T-helper 17 cell (primary cell): ENCODE data around the gene SLBP. TPM values are rescaled to one million over a fixed set of nuclear protein-coding genes. Genes with fewer than 3 reads are reported as not detected.
A peak's percentile ranks its signal among the peaks of the same experiment; 100 is the strongest.

Experiments
- ATAC-seq: fragments of 150-1000 bp; cut with Tn5 transposase; 2 replicates; pipeline ENCODE4 v1.10.0; 2021; ENCODE audit warnings: mild to moderate bottlenecking, moderate library complexity
- DNase-seq, 3 donors: peaks; one replicate each; pipeline versions ENCODE4 v3.0.0 to v3.0.0-alpha.2; 2020 to 2021
- H3K9me3 ChIP-seq: one replicate; pipeline ENCODE4 v1.7.0; 2013; ENCODE audit warnings: low read length, mild to moderate bottlenecking; ENCODE audit not compliant: control insufficient read depth, poor library complexity, severe bottlenecking
- H3K27ac Mint-ChIP-seq: one replicate; pipeline ENCODE4 v1.8.0; 2022; ENCODE audit warnings: mild to moderate bottlenecking, moderate library complexity, mixed read lengths
- H3K27me3 Mint-ChIP-seq: one replicate; pipeline ENCODE4 v1.8.0; 2022; ENCODE audit warnings: mixed read lengths
- H3K36me3 Mint-ChIP-seq: one replicate; pipeline ENCODE4 v1.8.0; 2022; ENCODE audit warnings: low read depth, mixed read lengths
- H3K4me1 Mint-ChIP-seq: one replicate; pipeline ENCODE4 v1.8.0; 2022; ENCODE audit warnings: mild to moderate bottlenecking, mixed read lengths
- H3K4me3 Mint-ChIP-seq: one replicate; pipeline ENCODE4 v1.8.0; 2022; ENCODE audit warnings: mild to moderate bottlenecking, moderate library complexity, mixed read lengths
- total RNA-seq, 4 donors: library from RNA in 2 of 4; stranded (reverse) in 2 of 4; gene quantifications; one replicate each; pipeline ENCODE4 v1.2.3 and lab custom pipeline; 2022 to 2026

Gene SLBP
- total RNA-seq, 2 donors from 2014 or later = 24.9 to 36.0 TPM

DNA sequence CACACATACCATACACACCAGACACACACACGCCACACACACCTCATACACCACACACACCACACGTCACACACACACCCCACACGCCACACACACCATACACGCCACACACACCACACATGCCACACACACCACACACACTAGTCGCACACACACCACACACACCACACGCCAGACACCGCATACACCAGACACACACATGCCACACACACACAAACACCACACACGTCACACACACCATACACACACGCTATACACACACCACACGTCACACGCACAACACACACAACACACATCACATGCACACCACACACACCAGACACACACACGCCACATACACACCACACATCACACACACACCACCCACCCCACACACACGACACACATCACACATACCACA is 60.0 kb downstream of the SLBP start:
- Mint-ChIP-seq H3K4me3 (no peak overlapping the region), H3K27ac (no peak overlapping the region), H3K4me1 (peaks cover 7% of the 10 kb centered on the region), H3K27me3 (no peaks in the 10 kb centered on the region), H3K36me3 (no peaks in the 10 kb centered on the region)
- no peaks in the 10 kb centered on the region for H3K9me3 ChIP-seq
- DNase-seq = no peak
- no peak for ATAC-seq

GRCh38 chr4:1651609-1652008 is 60.5 kb downstream of the SLBP start:
- no peaks in the 10 kb centered on the region for H3K36me3 Mint-ChIP-seq
- no peak overlapping the region for H3K4me3 Mint-ChIP-seq
- peaks cover 7% of the 10 kb centered on the region for H3K4me1 Mint-ChIP-seq
- no peaks in the 10 kb centered on the region for H3K27me3 Mint-ChIP-seq
- no peak for DNase-seq
- H3K27ac Mint-ChIP-seq = no peak overlapping the region
- H3K9me3 ChIP-seq = no peaks in the 10 kb centered on the region
- ATAC-seq = no peak

- Mint-ChIP-seq H3K4me1 (peaks cover 5% of the 10 kb centered on the region), H3K27ac (no peak overlapping the region), H3K36me3 (no peaks in the 10 kb centered on the region), H3K27me3 (no peaks in the 10 kb centered on the region), H3K4me3 (no peak overlapping the region)
- ATAC-seq (no peak), DNase-seq (no peak)
- no peaks in the 10 kb centered on the region for H3K9me3 ChIP-seq
Measured at GRCh38 chr4:1648962-1649361, 63.2 kb downstream of the SLBP start.

DNA sequence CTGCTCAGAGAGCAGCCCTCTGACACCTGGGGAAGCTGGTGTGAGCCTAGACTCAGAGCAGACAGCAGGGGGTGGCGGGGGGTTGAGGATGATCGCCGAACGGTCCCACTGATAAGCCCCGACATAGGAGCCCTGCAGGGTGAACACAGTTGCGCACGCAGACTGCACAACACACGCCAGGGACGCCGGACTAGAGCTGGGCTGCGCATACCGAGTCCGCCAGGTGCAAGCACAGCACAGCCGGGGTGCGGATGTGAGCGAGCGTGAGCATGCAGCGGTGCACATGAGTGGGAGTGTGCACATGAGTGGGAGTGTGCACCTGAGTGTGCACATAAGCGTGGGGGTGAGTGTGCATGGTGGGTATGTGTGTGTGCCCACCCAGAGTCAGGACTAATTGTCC is 64.7 kb downstream of the SLBP start:
- Mint-ChIP-seq H3K27ac (peak overlapping the region; percentile 51), H3K4me1 (peaks cover 5% of the 10 kb centered on the region), H3K36me3 (no peaks in the 10 kb centered on the region), H3K4me3 (peak overlapping the region; percentile 37), H3K27me3 (no peaks in the 10 kb centered on the region)
- ATAC-seq (no peak), DNase-seq (no peak)
- no peaks in the 10 kb centered on the region for H3K9me3 ChIP-seq

GRCh38 chr4:1646690-1647089 is 65.4 kb downstream of the SLBP start:
- Mint-ChIP-seq H3K4me1 (peaks cover 5% of the 10 kb centered on the region), H3K36me3 (no peaks in the 10 kb centered on the region), H3K27me3 (no peaks in the 10 kb centered on the region), H3K27ac (no peak overlapping the region), H3K4me3 (no peak overlapping the region)
- H3K9me3 ChIP-seq = no peaks in the 10 kb centered on the region
- ATAC-seq (no peak), DNase-seq (no peak)

GRCh38 chr4:1644891-1645657 is 67.0 kb downstream of the SLBP start:
- DNase-seq (no peak), ATAC-seq (no peak)
- no peaks in the 10 kb centered on the region for H3K9me3 ChIP-seq
- H3K4me3 Mint-ChIP-seq = no peak overlapping the region
- peaks cover 5% of the 10 kb centered on the region for H3K4me1 Mint-ChIP-seq
- no peaks in the 10 kb centered on the region for H3K27me3 Mint-ChIP-seq
- no peaks in the 10 kb centered on the region for H3K36me3 Mint-ChIP-seq
- H3K27ac Mint-ChIP-seq = no peak overlapping the region

DNA sequence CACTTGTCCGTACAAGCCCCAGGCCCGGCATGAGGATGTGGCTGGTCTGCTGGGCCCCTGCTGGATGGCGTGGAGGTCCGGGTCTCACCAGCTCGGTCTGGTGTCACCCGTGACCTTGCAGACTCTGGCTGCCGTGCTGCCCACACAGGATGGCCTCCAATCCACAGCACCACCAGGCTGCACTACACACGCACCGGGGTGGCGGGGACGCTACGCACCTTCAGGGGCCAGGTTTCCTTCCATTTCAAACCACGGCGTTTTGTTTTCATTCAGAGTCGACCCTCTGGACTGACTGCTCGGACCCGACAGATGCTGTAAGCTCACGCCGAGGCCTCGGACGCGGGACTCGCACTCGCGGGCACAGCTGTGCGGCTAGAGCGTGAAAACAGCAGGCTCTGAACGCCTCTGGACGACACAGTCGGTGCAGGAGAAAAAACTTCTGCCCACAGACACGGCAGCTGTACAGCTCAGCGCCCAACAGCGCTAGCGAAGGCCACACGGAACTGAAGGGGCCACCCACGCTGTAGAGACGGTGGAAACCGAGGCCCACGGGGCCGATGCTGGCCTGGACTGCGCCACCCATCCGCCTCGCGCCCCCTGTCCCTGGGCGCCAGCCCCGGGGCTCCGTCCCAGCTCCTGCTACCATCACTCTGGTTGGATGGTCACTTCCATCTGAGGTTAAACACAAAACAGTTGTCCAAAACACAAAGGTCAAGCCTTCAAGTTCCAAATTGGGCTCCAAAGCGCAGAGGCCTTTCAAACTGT is 68.0 kb downstream of the SLBP start:
- Mint-ChIP-seq H3K4me3 (no peak overlapping the region), H3K36me3 (no peaks in the 10 kb centered on the region), H3K27ac (no peak overlapping the region), H3K4me1 (peaks cover 5% of the 10 kb centered on the region), H3K27me3 (no peaks in the 10 kb centered on the region)
- no peak for ATAC-seq
- no peak for DNase-seq
- H3K9me3 ChIP-seq = no peaks in the 10 kb centered on the region

Other genes starting within 250 kb of the SLBP start
- 1 to 10 TPM; 2.4 to 3.1 TPM for gene FAM53A, start 28.0 kb downstream of the SLBP start, total RNA-seq
- gene TMEM129, start 9.0 kb upstream of the SLBP start, total RNA-seq = 10 to 100 TPM; 18.4 to 18.5 TPM
- 10 to 100 TPM; 73.4 to 91.8 TPM for gene TACC3, start 9.2 kb upstream of the SLBP start, total RNA-seq
- under 1 TPM in 1 of 2 donors, not detected in 1; 0.12 TPM for gene FGFR3, start 81.0 kb upstream of the SLBP start, total RNA-seq
- gene LETM1, start 143.8 kb upstream of the SLBP start, total RNA-seq = 10 to 100 TPM; 34.4 to 41.4 TPM
- gene NSD2, start 159.1 kb upstream of the SLBP start, total RNA-seq = 10 to 100 TPM; 55.0 to 62.2 TPM